ENCODE results near the gene IZUMO4. TPM values are rescaled to one million over a fixed set of nuclear protein-coding genes. Genes with fewer than 3 reads are reported as not detected.

Gene IZUMO4
- polyA plus RNA-seq, 1 donor (not counting 4 experiments of a cell fraction or from before 2014, with no cell fraction given), result 6.7 TPM

DNA sequence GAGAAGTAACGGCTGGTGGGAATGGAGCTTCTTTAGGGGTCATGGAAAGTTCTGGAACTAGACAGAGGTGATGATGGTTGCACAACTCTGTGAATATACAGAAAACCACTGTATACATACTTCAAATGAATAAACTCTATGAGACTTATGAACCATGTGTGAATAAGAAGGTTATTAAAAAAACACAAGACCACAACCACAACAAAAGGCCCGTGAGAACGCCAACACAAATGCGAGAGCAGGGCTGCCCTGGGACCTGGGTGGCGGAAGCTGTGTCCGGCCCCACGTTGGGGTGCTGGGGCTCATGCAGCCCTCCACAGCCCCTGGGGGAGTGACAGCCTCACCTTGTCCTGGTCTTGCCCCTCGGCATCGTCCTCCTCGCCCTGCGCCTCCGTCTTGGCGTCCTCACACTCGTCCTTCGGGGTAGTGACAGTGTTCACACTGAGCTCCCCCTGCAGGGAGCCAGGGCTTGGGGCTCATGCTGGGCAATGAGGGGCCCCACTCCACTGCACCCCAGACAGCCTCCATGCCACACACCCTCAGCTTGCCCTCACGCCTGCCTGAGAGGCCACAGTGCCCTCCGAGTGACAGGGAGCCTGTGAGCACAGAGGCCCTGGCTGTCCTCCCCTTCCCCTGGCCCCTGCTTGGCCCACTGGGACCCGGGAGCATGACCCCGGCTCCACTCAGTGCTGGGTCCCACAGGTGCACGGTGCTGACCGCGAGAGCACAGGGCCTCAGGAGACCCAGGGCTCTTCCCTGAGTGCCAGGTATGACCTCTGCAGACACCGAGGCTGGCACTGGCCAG, 16.0 kb downstream of the IZUMO4 start:
- H3K27me3 ChIP-seq (ENCODE audit: control insufficient read depth, extremely low read depth, insufficient read depth, low read length), result no peaks in the 10 kb centered on the region
- peaks cover 62 to 79% of the 10 kb centered on the region in 2 experiments for H3K36me3 ChIP-seq (ENCODE audit: control insufficient read depth in 2 of 2, extremely low read depth in 1 of 2, insufficient read depth in 2 of 2, low read length in 2 of 2)
- TF ChIP-seq EZH2 (IDR thresholded peaks at IDR 0.05; ENCODE audit: low read length), result no peak
- TF ChIP-seq, protein P1, sequence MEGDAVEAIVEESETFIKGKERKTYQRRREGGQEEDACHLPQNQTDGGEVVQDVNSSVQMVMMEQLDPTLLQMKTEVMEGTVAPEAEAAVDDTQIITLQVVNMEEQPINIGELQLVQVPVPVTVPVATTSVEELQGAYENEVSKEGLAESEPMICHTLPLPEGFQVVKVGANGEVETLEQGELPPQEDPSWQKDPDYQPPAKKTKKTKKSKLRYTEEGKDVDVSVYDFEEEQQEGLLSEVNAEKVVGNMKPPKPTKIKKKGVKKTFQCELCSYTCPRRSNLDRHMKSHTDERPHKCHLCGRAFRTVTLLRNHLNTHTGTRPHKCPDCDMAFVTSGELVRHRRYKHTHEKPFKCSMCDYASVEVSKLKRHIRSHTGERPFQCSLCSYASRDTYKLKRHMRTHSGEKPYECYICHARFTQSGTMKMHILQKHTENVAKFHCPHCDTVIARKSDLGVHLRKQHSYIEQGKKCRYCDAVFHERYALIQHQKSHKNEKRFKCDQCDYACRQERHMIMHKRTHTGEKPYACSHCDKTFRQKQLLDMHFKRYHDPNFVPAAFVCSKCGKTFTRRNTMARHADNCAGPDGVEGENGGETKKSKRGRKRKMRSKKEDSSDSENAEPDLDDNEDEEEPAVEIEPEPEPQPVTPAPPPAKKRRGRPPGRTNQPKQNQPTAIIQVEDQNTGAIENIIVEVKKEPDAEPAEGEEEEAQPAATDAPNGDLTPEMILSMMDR (optimal IDR thresholded peaks at IDR 0.05 in 1 of 3, IDR thresholded peaks at IDR 0.05 in 1 of 3, conservative IDR thresholded peaks at IDR 0.05 in 1 of 3; ENCODE audit: extremely low read depth in 1 of 3, insufficient read depth in 2 of 3, low read length in 3 of 3), result no peak
- H3K9me1 ChIP-seq (ENCODE audit: control insufficient read depth, extremely low read depth, insufficient read depth, low read length), result no peaks in the 10 kb centered on the region
- H3K27ac ChIP-seq (ENCODE audit: control insufficient read depth, insufficient read depth, low read length), result no peak overlapping the region
- H4K20me1 ChIP-seq (ENCODE audit: control insufficient read depth, extremely low read depth, insufficient read depth, low read length), result no peaks in the 10 kb centered on the region
- DNase-seq (ENCODE audit: low read depth, low spot score), result no peak
- FAIRE-seq, result no peak
- H3K9me3 ChIP-seq (ENCODE audit: control insufficient read depth, low read depth, low read length), result no peaks in the 10 kb centered on the region
- no peak overlapping the region for H3K4me2 ChIP-seq (ENCODE audit: control insufficient read depth, extremely low read depth, insufficient read depth, low read depth, low read length)
- no peak overlapping the region for H3K9ac ChIP-seq (ENCODE audit: control insufficient read depth, extremely low read depth, insufficient read depth, low read length)
- dilution Hi-C loops (cut with MboI; ENCODE audit: extremely low pct_ligation_motif_present, low sequenced_read_pairs), result no loop called here
- no peaks in the 10 kb centered on the region for H3K4me1 ChIP-seq (ENCODE audit: control insufficient read depth, extremely low read depth, insufficient read depth, low read length)
- no peaks in the 10 kb centered on the region for H3K79me2 ChIP-seq (ENCODE audit: control insufficient read depth, insufficient read depth, low read length)
- no peak overlapping the region for H3K4me3 ChIP-seq (ENCODE audit: control insufficient read depth in 2 of 3, extremely low read depth in 1 of 3, insufficient read depth in 2 of 3, low read depth in 1 of 3, low read length in 3 of 3)
- no peak overlapping the region for H2AFZ ChIP-seq (ENCODE audit: control insufficient read depth, low read length)

DNA sequence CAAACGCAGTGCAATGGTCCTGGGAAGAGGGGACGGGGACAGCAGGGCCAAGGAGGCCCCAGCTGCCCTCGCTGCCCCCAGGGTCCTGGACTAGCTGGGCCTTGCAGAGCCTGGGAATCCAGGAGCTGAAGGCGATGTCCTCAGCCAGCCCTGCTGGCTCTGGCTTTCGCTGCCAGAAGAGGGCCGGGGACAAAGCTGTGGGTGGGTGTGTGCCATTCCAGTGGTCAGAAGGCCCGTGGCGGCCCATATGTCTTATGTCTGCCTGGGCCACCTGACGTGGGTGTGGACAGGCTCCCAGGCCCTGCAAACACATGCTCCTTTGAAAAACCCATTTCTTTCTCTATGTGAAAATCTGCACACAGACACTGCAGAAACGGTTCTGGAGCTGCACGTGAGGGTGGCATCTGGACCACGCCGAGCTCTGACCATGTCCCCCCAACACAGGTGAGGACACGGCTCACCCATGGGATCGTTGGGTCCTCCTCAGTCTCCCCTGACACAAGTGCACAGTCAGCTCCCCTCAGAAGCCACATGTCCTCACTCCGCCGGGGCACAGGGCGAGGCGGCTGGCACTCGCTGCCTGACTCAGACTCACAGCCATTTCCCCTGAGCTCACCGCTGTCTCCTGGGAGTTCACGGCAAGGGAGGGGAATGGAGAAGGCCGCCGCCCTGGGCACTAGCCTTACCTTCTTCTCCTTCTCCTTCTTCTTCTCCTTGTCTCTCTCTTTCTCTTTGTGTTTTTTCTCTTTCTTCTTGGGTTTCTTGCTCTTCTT, 16.9 kb downstream of the IZUMO4 start:
- Histone ChIP-seq H4K20me1 (ENCODE audit: control insufficient read depth, extremely low read depth, insufficient read depth, low read length) (no peaks in the 10 kb centered on the region), H3K4me3 (ENCODE audit: control insufficient read depth in 2 of 3, extremely low read depth in 1 of 3, insufficient read depth in 2 of 3, low read depth in 1 of 3, low read length in 3 of 3) (no peak overlapping the region), H3K4me1 (ENCODE audit: control insufficient read depth, extremely low read depth, insufficient read depth, low read length) (no peaks in the 10 kb centered on the region), H3K36me3 (ENCODE audit: control insufficient read depth in 2 of 2, extremely low read depth in 1 of 2, insufficient read depth in 2 of 2, low read length in 2 of 2) (peaks cover 57 to 77% of the 10 kb centered on the region in 2 experiments), H2AFZ (ENCODE audit: control insufficient read depth, low read length) (no peak overlapping the region), H3K27ac (ENCODE audit: control insufficient read depth, insufficient read depth, low read length) (no peak overlapping the region), H3K9me1 (ENCODE audit: control insufficient read depth, extremely low read depth, insufficient read depth, low read length) (no peaks in the 10 kb centered on the region), H3K4me2 (ENCODE audit: control insufficient read depth, extremely low read depth, insufficient read depth, low read depth, low read length) (no peak overlapping the region), H3K27me3 (ENCODE audit: control insufficient read depth, extremely low read depth, insufficient read depth, low read length) (no peaks in the 10 kb centered on the region), H3K79me2 (ENCODE audit: control insufficient read depth, insufficient read depth, low read length) (no peaks in the 10 kb centered on the region), H3K9me3 (ENCODE audit: control insufficient read depth, low read depth, low read length) (no peaks in the 10 kb centered on the region), H3K9ac (ENCODE audit: control insufficient read depth, extremely low read depth, insufficient read depth, low read length) (no peak overlapping the region)
- dilution Hi-C loops (cut with MboI; ENCODE audit: extremely low pct_ligation_motif_present, low sequenced_read_pairs), result no loop called here
- TF ChIP-seq EZH2 (IDR thresholded peaks at IDR 0.05; ENCODE audit: low read length), result no peak
- TF ChIP-seq, protein P1 (optimal IDR thresholded peaks at IDR 0.05 in 1 of 3, IDR thresholded peaks at IDR 0.05 in 1 of 3, conservative IDR thresholded peaks at IDR 0.05 in 1 of 3; ENCODE audit: extremely low read depth in 1 of 3, insufficient read depth in 2 of 3, low read length in 3 of 3), result no peak
- DNase-seq (ENCODE audit: low read depth, low spot score) (no peak), FAIRE-seq (no peak)

Measured in keratinocyte (primary cell).